HCT116 (cell line): ENCODE measurements around the gene MAU2. TPM values are rescaled to one million over a fixed set of nuclear protein-coding genes. Genes with fewer than 3 reads are reported as not detected.

Experiments used
- ATAC-seq: fragments of 200-7000 bp; cut with Tn5 transposase; 2 replicates; pipeline ENCODE4 v1.9.1; 2020; ENCODE audit warnings: mild to moderate bottlenecking, moderate library complexity
- BruUV-seq: library from RNA; stranded (reverse); fragments of 400-500 nt; replicated peaks from 2 replicates; lab custom pipeline; 2021; lab: Mats Ljungman, UMichigan
- CTCF ChIA-PET: fragments of 300-600 bp; sonication (Branson Sonifier 250); formaldehyde crosslinking; loops from one replicate; lab custom pipeline; 2021; ENCODE audit warnings: antibody characterized with exemption; lab: Charles Lee
- POLR2A ChIA-PET: fragments of 300-600, 350-600 bp; sonication (Branson Sonifier 250); formaldehyde crosslinking; loops from one replicate; lab custom pipeline; 2021; ENCODE audit warnings: antibody characterized with exemption; lab: Charles Lee
- RAD21 ChIA-PET, 2 experiments: fragments of 300-600 bp; sonication (Branson Sonifier 250); formaldehyde crosslinking; loops; one replicate each; lab custom pipeline; 2023; ENCODE audit warnings: low total read pairs in 2 of 2; ENCODE audit not compliant: uncharacterized antibody in 2 of 2, unreplicated experiment in 2 of 2, low non-redundant PET in 1 of 2; lab: Charles Lee
- DNase-seq: peaks from one replicate; pipeline ENCODE4 v3.0.0-alpha.2; 2010; ENCODE audit warnings: low read depth, low spot score
- H2AFZ ChIP-seq: fragments of 200-600 bp; shearing (Covaris generic), sonication (generic); 2 replicates; pipeline ENCODE4 v1.6.1; 2017; ENCODE audit warnings: low read depth, mixed run types, mixed read lengths, antibody characterized with exemption, low read length; ENCODE audit not compliant: poor library complexity, severe bottlenecking
- H3K27ac ChIP-seq: 2 replicates; pipeline ENCODE4 v1.5.1; 2012; ENCODE audit warnings: low read depth, low read length
- H3K27me3 ChIP-seq: fragments of 200-600 bp; sonication (generic); 2 replicates; pipeline ENCODE4 v1.6.1; 2016; ENCODE audit warnings: mixed run types, low read length, mixed read lengths; ENCODE audit not compliant: insufficient read depth
- H3K36me3 ChIP-seq, 2 experiments: fragments of 200-500 bp in 1 of 2; fragments of 200-600 bp in 1 of 2; sonication (Bioruptor generic) in 1 of 2; sonication (generic) in 1 of 2; 2 replicates each; pipeline versions ENCODE4 v1.5.1 to v1.6.1; 2014 to 2016; ENCODE audit warnings: low read length in 2 of 2, inconsistent platforms in 1 of 2, mixed read lengths in 1 of 2, mixed run types in 1 of 2; ENCODE audit not compliant: insufficient read depth in 2 of 2, control insufficient read depth in 1 of 2
- H3K4me1 ChIP-seq, 2 experiments: fragments of 200-600 bp in 1 of 2; sonication (generic) in 1 of 2; 2 replicates each; pipeline versions ENCODE4 v1.5.1 to v1.6.1; 2012 to 2017; ENCODE audit warnings: low read length in 2 of 2, inconsistent platforms in 1 of 2, mild to moderate bottlenecking in 1 of 2, mixed read lengths in 1 of 2, mixed run types in 1 of 2, moderate library complexity in 1 of 2; ENCODE audit not compliant: insufficient read depth in 2 of 2, control insufficient read depth in 1 of 2
- H3K4me2 ChIP-seq: fragments of 200-600 bp; sonication (generic); 2 replicates; pipeline ENCODE4 v1.6.1; 2017; ENCODE audit warnings: mixed run types, low read length, mixed read lengths
- H3K4me3 ChIP-seq, 2 experiments: fragments of 200-600 bp in 1 of 2; sonication (generic) in 1 of 2; replicated peaks in 1 of 2; 2 replicates each; pipeline ENCODE4 v1.5.1; 2011 to 2016; ENCODE audit warnings: low read length in 2 of 2, control low read depth in 1 of 2, low read depth in 1 of 2, mild to moderate bottlenecking in 1 of 2, mixed read lengths in 1 of 2, mixed run types in 1 of 2
- H3K79me2 ChIP-seq: fragments of 200-600 bp; sonication (generic); 2 replicates; pipeline ENCODE4 v1.6.1; 2017; ENCODE audit warnings: mild to moderate bottlenecking, mixed run types, low read length, moderate library complexity, mixed read lengths; ENCODE audit not compliant: insufficient read depth
- H3K9ac ChIP-seq: fragments of 200-600 bp; sonication (generic); 2 replicates; pipeline ENCODE4 v1.6.1; 2016; ENCODE audit warnings: low read length, mixed read lengths
- H3K9me2 ChIP-seq: fragments of 200-600 bp; sonication (generic), shearing (Covaris generic); 2 replicates; pipeline ENCODE4 v1.6.1; 2017; ENCODE audit warnings: mixed run types, mild to moderate bottlenecking, moderate library complexity; ENCODE audit not compliant: insufficient read depth
- H3K9me3 ChIP-seq, 2 experiments: fragments of 200-500 bp in 1 of 2; fragments of 200-600 bp in 1 of 2; sonication (Bioruptor generic) in 1 of 2; sonication (generic) in 1 of 2; 2 replicates each; pipeline ENCODE4 v1.6.1; 2014 to 2017; ENCODE audit warnings: low read length in 2 of 2, mixed read lengths in 2 of 2, inconsistent platforms in 1 of 2, low read depth in 1 of 2, mild to moderate bottlenecking in 1 of 2, mixed run types in 1 of 2, moderate library complexity in 1 of 2; ENCODE audit not compliant: control insufficient read depth in 1 of 2, insufficient read depth in 1 of 2
- H4K20me1 ChIP-seq: fragments of 200-600 bp; sonication (generic), shearing (Covaris generic); 2 replicates; pipeline ENCODE4 v1.6.1; 2017; ENCODE audit warnings: mixed run types, mild to moderate bottlenecking, moderate library complexity; ENCODE audit not compliant: insufficient read depth
- CEBPB ChIP-seq: IDR thresholded peaks from 2 replicates; pipeline ENCODE4 v1.6.1; 2012; ENCODE audit warnings: low read depth
- SP1 ChIP-seq: IDR thresholded peaks from 2 replicates; pipeline ENCODE4 v1.6.1; 2012; ENCODE audit warnings: low read depth
- SRF ChIP-seq: IDR thresholded peaks from 2 replicates; pipeline ENCODE4 v1.6.1; 2012; ENCODE audit warnings: low read depth
- YY1 ChIP-seq: IDR thresholded peaks from 2 replicates; pipeline ENCODE4 v1.6.1; 2011; ENCODE audit warnings: low read length, low read depth, moderate library complexity, mild to moderate bottlenecking; ENCODE audit not compliant: insufficient replicate concordance; ENCODE audit errors: extremely low read depth
- intact Hi-C: fragments of 100-400 bp; cut with micrococcal nuclease; formaldehyde crosslinking; loops from 2 replicates; pipeline ENCODE4 v1.10.0; 2022
- total RNA-seq: library from RNA; stranded (reverse); gene quantifications from one replicate; pipeline ENCODE4 v1.2.1, GENCODE V29; 2021; ENCODE audit not compliant: unreplicated experiment
- TF ChIP-seq, protein P1 (sequence below), 3 experiments: fragments of 200-600 bp in 1 of 3; sonication (generic) in 1 of 3; IDR thresholded peaks in 2 of 3; conservative IDR thresholded peaks in 1 of 3; 2 replicates each; pipeline ENCODE4 v1.5.1; 2012 to 2017; ENCODE audit warnings: low read depth in 2 of 3, low read length in 2 of 3, antibody characterized with exemption in 1 of 3, borderline replicate concordance in 1 of 3, control low read depth in 1 of 3, mild to moderate bottlenecking in 1 of 3, mixed read lengths in 1 of 3, mixed run types in 1 of 3, moderate library complexity in 1 of 3; ENCODE audit not compliant: insufficient read depth in 1 of 3

Gene MAU2
- total RNA-seq, 1 experiment from 2014 or later, result 36.2 TPM

DNA sequence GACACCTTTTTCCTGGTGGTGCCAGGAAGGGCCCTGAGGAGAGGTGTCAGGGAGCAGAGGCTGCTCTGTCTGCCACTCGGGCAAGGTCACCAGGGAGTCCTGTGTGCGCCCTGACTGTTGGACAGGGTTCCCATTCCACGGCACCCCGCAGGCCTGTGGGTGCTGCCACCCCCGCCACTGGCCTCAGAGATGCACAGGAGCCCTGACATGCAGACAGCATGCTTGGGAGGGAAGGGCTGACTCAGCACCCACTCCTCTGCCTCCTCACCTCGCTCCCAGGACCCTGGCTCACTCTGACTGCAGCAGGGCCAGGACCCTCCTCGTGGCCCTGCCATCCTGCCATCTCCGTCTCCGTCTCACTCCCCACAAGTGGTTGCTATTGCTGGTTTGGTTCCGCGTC lies 25.3 kb downstream of the MAU2 start (continued):
- TF ChIP-seq, protein P1, sequence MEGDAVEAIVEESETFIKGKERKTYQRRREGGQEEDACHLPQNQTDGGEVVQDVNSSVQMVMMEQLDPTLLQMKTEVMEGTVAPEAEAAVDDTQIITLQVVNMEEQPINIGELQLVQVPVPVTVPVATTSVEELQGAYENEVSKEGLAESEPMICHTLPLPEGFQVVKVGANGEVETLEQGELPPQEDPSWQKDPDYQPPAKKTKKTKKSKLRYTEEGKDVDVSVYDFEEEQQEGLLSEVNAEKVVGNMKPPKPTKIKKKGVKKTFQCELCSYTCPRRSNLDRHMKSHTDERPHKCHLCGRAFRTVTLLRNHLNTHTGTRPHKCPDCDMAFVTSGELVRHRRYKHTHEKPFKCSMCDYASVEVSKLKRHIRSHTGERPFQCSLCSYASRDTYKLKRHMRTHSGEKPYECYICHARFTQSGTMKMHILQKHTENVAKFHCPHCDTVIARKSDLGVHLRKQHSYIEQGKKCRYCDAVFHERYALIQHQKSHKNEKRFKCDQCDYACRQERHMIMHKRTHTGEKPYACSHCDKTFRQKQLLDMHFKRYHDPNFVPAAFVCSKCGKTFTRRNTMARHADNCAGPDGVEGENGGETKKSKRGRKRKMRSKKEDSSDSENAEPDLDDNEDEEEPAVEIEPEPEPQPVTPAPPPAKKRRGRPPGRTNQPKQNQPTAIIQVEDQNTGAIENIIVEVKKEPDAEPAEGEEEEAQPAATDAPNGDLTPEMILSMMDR (IDR thresholded peaks at IDR 0.05 in 2 of 3, conservative IDR thresholded peaks at IDR 0.05 in 1 of 3; ENCODE audit: borderline replicate concordance in 1 of 3, insufficient read depth in 1 of 3, low read depth in 2 of 3, low read length in 2 of 3), result no peak
- TF ChIP-seq SRF, result no peak
- TF ChIP-seq YY1, result no peak
- TF ChIP-seq SP1, result no peak
- no peak for TF ChIP-seq CEBPB

DNA sequence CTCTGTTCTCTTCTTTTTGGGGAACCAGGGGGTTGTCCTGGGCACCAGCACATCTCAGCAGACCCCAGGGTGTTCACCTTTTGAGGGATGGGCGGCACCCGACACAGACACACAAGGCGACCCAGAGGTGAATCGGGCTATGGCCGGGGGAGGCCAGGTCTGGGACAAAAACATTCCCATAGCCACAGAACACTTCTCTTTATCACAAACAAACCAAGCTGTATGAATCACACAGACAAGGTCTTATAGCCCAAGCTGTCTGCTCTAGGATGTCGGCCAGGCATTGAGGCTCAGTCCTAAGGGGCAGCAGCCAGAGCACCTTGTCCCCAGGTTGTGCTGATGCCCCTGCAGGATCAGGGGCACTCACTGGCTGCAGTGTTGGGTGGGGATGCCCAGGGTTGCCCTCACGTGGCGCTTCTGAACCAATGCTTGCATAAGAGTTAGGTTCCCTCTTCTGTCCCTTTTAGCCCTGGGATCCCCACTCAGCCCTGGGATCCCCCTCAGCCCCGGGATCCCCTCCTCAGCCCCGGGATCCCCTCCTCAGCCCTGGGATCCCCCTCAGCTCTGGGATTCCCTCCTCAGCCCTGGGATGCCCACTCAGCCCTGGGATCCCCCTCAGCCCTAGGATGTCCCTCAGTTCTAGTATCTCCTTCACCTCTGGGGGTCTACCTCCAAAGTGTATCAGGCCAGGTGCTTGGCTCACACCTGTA lies 26.9 kb downstream of the MAU2 start:
- no peaks in the 10 kb centered on the region for H3K9me2 ChIP-seq
- H3K4me3 ChIP-seq, result no peak overlapping the region
- no peaks in the 10 kb centered on the region for H3K9me3 ChIP-seq
- peaks cover 13 to 26% of the 10 kb centered on the region in 2 experiments; a peak in 3 of 4 replicates for H3K36me3 ChIP-seq
- H3K4me2 ChIP-seq, result no peak overlapping the region
- no peak overlapping the region for H2AFZ ChIP-seq
- no peaks in the 10 kb centered on the region for H3K79me2 ChIP-seq
- H3K4me1 ChIP-seq, result no peaks in the 10 kb centered on the region
- no peaks in the 10 kb centered on the region for H4K20me1 ChIP-seq
- no peak for ATAC-seq
- RAD21 ChIA-PET, result no interaction called here
- no peak for DNase-seq
- no peak overlapping the region for H3K9ac ChIP-seq
- CTCF ChIA-PET, result no interaction called here
- no TSS peak for BruUV-seq
- POLR2A ChIA-PET, result no interaction called here
- intact Hi-C loops, result loop anchor here (10.0 kb wide), 1 partner anchor 303 kb away; no protein-coding TSS in a partner anchor
- H3K27ac ChIP-seq, result no peak overlapping the region
- TF ChIP-seq CEBPB, result no peak
- TF ChIP-seq, all 23 proteins: peak for 0
- no peaks in the 10 kb centered on the region for H3K27me3 ChIP-seq
